Skeletal muscle tissue (tissue), 4 donors: ENCODE results near the gene ELK4. TPM values are rescaled to one million over a fixed set of nuclear protein-coding genes. Genes with fewer than 3 reads are reported as not detected.
A peak's percentile ranks its signal among the peaks of the same experiment; 100 is the strongest.

Experiments used
- H3K27ac ChIP-seq: one replicate; pipeline ENCODE4 v1.7.0; 2013; ENCODE audit warnings: mild to moderate bottlenecking, low read depth, low read length, inconsistent platforms
- H3K27me3 ChIP-seq, 3 donors: one replicate each; pipeline ENCODE4 v1.7.0; 2013; ENCODE audit warnings: low read length in 3 of 3; ENCODE audit not compliant: control insufficient read depth in 3 of 3, insufficient read depth in 3 of 3
- H3K36me3 ChIP-seq, 3 donors: one replicate each; pipeline ENCODE4 v1.7.0; 2013; ENCODE audit warnings: low read length in 3 of 3; ENCODE audit not compliant: control insufficient read depth in 3 of 3, insufficient read depth in 3 of 3
- H3K4me1 ChIP-seq, 3 donors: one replicate each; pipeline ENCODE4 v1.7.0; 2013; ENCODE audit warnings: low read length in 3 of 3, mild to moderate bottlenecking in 3 of 3; ENCODE audit not compliant: control insufficient read depth in 3 of 3, insufficient read depth in 3 of 3
- H3K4me3 ChIP-seq, 3 donors: one replicate each; pipeline ENCODE4 v1.7.0; 2013; ENCODE audit warnings: low read length in 3 of 3
- H3K9ac ChIP-seq, 3 donors: one replicate each; pipeline ENCODE4 v1.7.0; 2013; ENCODE audit warnings: low read length in 3 of 3, mild to moderate bottlenecking in 3 of 3, moderate library complexity in 2 of 3, low read depth in 1 of 3
- H3K9me3 ChIP-seq, 3 donors: one replicate each; pipeline ENCODE4 v1.7.0; 2013; ENCODE audit warnings: low read length in 3 of 3; ENCODE audit not compliant: control insufficient read depth in 3 of 3
- total RNA-seq: library from RNA; depleted of rRNA; stranded (reverse); fragments of >200 nt; gene quantifications from one replicate; pipeline ENCODE4 v1.2.3, GENCODE V29; 2014
- donor health status: Osteomylitis.

Gene ELK4
- total RNA-seq, 1 donor from 2014 or later: 13.6 TPM

- Histone ChIP-seq H3K4me1 (peaks cover 23 to 29% (median 28%) of the 10 kb centered on the region in 3 donors), H3K4me3 (no peak overlapping the region), H3K27ac (no peak overlapping the region), H3K36me3 (peaks cover under 1 to 2% (median 2%) of the 10 kb centered on the region in 3 donors), H3K27me3 (no peaks in the 10 kb centered on the region), H3K9ac (no peak overlapping the region), H3K9me3 (no peaks in the 10 kb centered on the region)
These were observed 30.6 kb downstream of the ELK4 start for GRCh38 chr1:205601205-205601604.

GRCh38 chr1:205600085-205600484, 31.7 kb downstream of the ELK4 start:
- H3K4me3 ChIP-seq: no peak overlapping the region
- H3K27ac ChIP-seq: peak overlapping the region; percentile 23
- H3K9ac ChIP-seq: peak overlapping the region in 1 of 3 donors; percentile 45
- H3K9me3 ChIP-seq: no peaks in the 10 kb centered on the region
- H3K4me1 ChIP-seq: peaks cover 23 to 29% (median 28%) of the 10 kb centered on the region in 3 donors
- H3K27me3 ChIP-seq: no peaks in the 10 kb centered on the region
- H3K36me3 ChIP-seq: peaks cover 2 to 4% (median 2%) of the 10 kb centered on the region in 3 donors

- Histone ChIP-seq H3K4me1 (peaks cover 23 to 29% (median 28%) of the 10 kb centered on the region in 3 donors), H3K36me3 (peaks cover 2 to 4% (median 2%) of the 10 kb centered on the region in 3 donors), H3K27ac (peak overlapping the region; percentile 23), H3K9ac (peak overlapping the region in 1 of 3 donors; percentile 45), H3K4me3 (no peak overlapping the region), H3K9me3 (no peaks in the 10 kb centered on the region), H3K27me3 (no peaks in the 10 kb centered on the region)
These were observed 32.2 kb downstream of the ELK4 start for GRCh38 chr1:205599669-205600042.

- H3K36me3 ChIP-seq: peaks cover 2 to 4% (median 2%) of the 10 kb centered on the region in 3 donors
- no peaks in the 10 kb centered on the region for H3K9me3 ChIP-seq
- H3K27me3 ChIP-seq: no peaks in the 10 kb centered on the region
- peak overlapping the region in 1 of 3 donors; percentile 24 for H3K9ac ChIP-seq
- H3K4me3 ChIP-seq: peak overlapping the region in 1 of 3 donors; percentile 18
- peaks cover 23 to 30% (median 29%) of the 10 kb centered on the region in 3 donors for H3K4me1 ChIP-seq
- peak overlapping the region; percentile 41 for H3K27ac ChIP-seq
These were observed 32.8 kb downstream of the ELK4 start for GRCh38 chr1:205598841-205599668.

- Histone ChIP-seq H3K27ac (peak overlapping the region; percentile 14), H3K36me3 (peaks cover 0 to 4% (median 2%) of the 10 kb centered on the region in 3 donors), H3K9me3 (no peaks in the 10 kb centered on the region), H3K9ac (no peak overlapping the region), H3K4me1 (peaks cover 23 to 34% (median 29%) of the 10 kb centered on the region in 3 donors), H3K27me3 (no peaks in the 10 kb centered on the region), H3K4me3 (peak overlapping the region in 1 of 3 donors; percentile 22)
These were observed 34.0 kb downstream of the ELK4 start for GRCh38 chr1:205597691-205598314.

GRCh38 chr1:205596876-205597275, 34.9 kb downstream of the ELK4 start:
- Histone ChIP-seq H3K27me3 (no peaks in the 10 kb centered on the region), H3K27ac (no peak overlapping the region), H3K9ac (no peak overlapping the region), H3K9me3 (no peaks in the 10 kb centered on the region), H3K4me1 (peaks cover 26 to 34% (median 29%) of the 10 kb centered on the region in 3 donors), H3K36me3 (peaks cover 0 to 4% (median 2%) of the 10 kb centered on the region in 3 donors), H3K4me3 (no peak overlapping the region)

GRCh38 chr1:205595861-205596260, 36.0 kb downstream of the ELK4 start:
- H3K9ac ChIP-seq: no peak overlapping the region
- no peaks in the 10 kb centered on the region for H3K9me3 ChIP-seq
- no peaks in the 10 kb centered on the region for H3K27me3 ChIP-seq
- peaks cover 0 to 4% (median 2%) of the 10 kb centered on the region in 3 donors for H3K36me3 ChIP-seq
- no peak overlapping the region for H3K27ac ChIP-seq
- no peak overlapping the region for H3K4me3 ChIP-seq
- H3K4me1 ChIP-seq: peaks cover 30 to 34% (median 31%) of the 10 kb centered on the region in 3 donors

- Histone ChIP-seq H3K4me1 (peaks cover 30 to 34% (median 31%) of the 10 kb centered on the region in 3 donors), H3K27me3 (no peaks in the 10 kb centered on the region), H3K9ac (no peak overlapping the region), H3K27ac (no peak overlapping the region), H3K36me3 (peaks cover 0 to 4% (median 2%) of the 10 kb centered on the region in 3 donors), H3K9me3 (no peaks in the 10 kb centered on the region), H3K4me3 (no peak overlapping the region)
These were observed 36.4 kb downstream of the ELK4 start for GRCh38 chr1:205595435-205595834.

- Histone ChIP-seq H3K27me3 (no peaks in the 10 kb centered on the region), H3K36me3 (peaks cover 0 to 4% (median 2%) of the 10 kb centered on the region in 3 donors), H3K4me1 (peaks cover 26 to 30% (median 26%) of the 10 kb centered on the region in 3 donors), H3K27ac (no peak overlapping the region), H3K9me3 (no peaks in the 10 kb centered on the region), H3K9ac (no peak overlapping the region), H3K4me3 (no peak overlapping the region)
These were observed 37.0 kb downstream of the ELK4 start for GRCh38 chr1:205594846-205595245.

GRCh38 chr1:205593967-205594366, 37.8 kb downstream of the ELK4 start:
- H3K36me3 ChIP-seq: peaks cover 0 to 4% (median 2%) of the 10 kb centered on the region in 3 donors
- no peak overlapping the region for H3K9ac ChIP-seq
- H3K9me3 ChIP-seq: no peaks in the 10 kb centered on the region
- no peak overlapping the region for H3K27ac ChIP-seq
- peaks cover 17 to 21% (median 17%) of the 10 kb centered on the region in 3 donors for H3K4me1 ChIP-seq
- peak overlapping the region in 1 of 3 donors; percentile 22 for H3K4me3 ChIP-seq
- H3K27me3 ChIP-seq: no peaks in the 10 kb centered on the region
